ENCODE results near the gene DCP1B.

Gene DCP1B

GRCh38 chr12:2017546-2018337, 13.5 kb upstream of the DCP1B start:
- H2BK12ac ChIP-seq (ENCODE audit: low read length in 2 of 2), result peak overlapping the region in 1 of 2 experiments; percentile 52
- H3K4me1 ChIP-seq (ENCODE audit: control insufficient read depth, insufficient read depth, low read depth, low read length), result no peaks in the 10 kb centered on the region
- DNase-seq, result peak; percentile 55
- H2BK120ac ChIP-seq (ENCODE audit: low read depth, low read length), result no peak overlapping the region
- no peak overlapping the region for H3K27ac ChIP-seq (ENCODE audit: low read length, poor library complexity, severe bottlenecking)
- no peak overlapping the region for H2BK15ac ChIP-seq (ENCODE audit: low read depth, poor library complexity, severe bottlenecking)
- no peak overlapping the region for H3K9ac ChIP-seq (ENCODE audit: low read length)
- H3K36me3 ChIP-seq (ENCODE audit: control insufficient read depth in 1 of 2, insufficient read depth in 2 of 2, low read depth in 1 of 2, low read length in 2 of 2), result no peaks in the 10 kb centered on the region
- H3K79me1 ChIP-seq (replicated peaks; ENCODE audit: low read length, poor library complexity, severe bottlenecking), result no peaks in the 10 kb centered on the region
- no peak overlapping the region for H3K14ac ChIP-seq (ENCODE audit: low read length in 2 of 2)
- no peak overlapping the region for H2BK5ac ChIP-seq (ENCODE audit: low read depth, low read length, poor library complexity, severe bottlenecking)
- H3K23ac ChIP-seq (ENCODE audit: low read length in 2 of 2), result no peak overlapping the region
- no peak overlapping the region for H4K8ac ChIP-seq (ENCODE audit: low read length)
- no peaks in the 10 kb centered on the region for H3K9me3 ChIP-seq (ENCODE audit: control insufficient read depth, low read length)
- H2AK5ac ChIP-seq (ENCODE audit: low read length, severe bottlenecking), result no peak overlapping the region
- H3K4me2 ChIP-seq (ENCODE audit: low read length, poor library complexity, severe bottlenecking), result no peak overlapping the region
- H3K18ac ChIP-seq (ENCODE audit: low read depth in 1 of 2, low read length in 2 of 2), result peak overlapping the region in 1 of 2 experiments; percentile 14
- no peak overlapping the region for H4K91ac ChIP-seq (ENCODE audit: low read length)
- H3K4me3 ChIP-seq (ENCODE audit: insufficient read depth in 1 of 2, low read depth in 1 of 2, low read length in 2 of 2), result no peak overlapping the region
- no peak overlapping the region for H2AFZ ChIP-seq (ENCODE audit: low read depth, low read length)
- H3K27me3 ChIP-seq (ENCODE audit: control insufficient read depth in 1 of 2, insufficient read depth in 1 of 2, low read length in 2 of 2), result peaks cover 13 to 37% of the 10 kb centered on the region in 2 experiments
- WGBS, result 22% methylated on average over 12 of the region's 12 CpGs
- H3K4ac ChIP-seq (ENCODE audit: low read depth in 1 of 2, low read length in 2 of 2), result no peak overlapping the region

- H2BK5ac ChIP-seq (ENCODE audit: low read depth, low read length, poor library complexity, severe bottlenecking), result no peak overlapping the region
- no peak for DNase-seq
- H3K27me3 ChIP-seq (ENCODE audit: control insufficient read depth in 1 of 2, insufficient read depth in 1 of 2, low read length in 2 of 2), result peaks cover 13 to 33% of the 10 kb centered on the region in 2 experiments
- no peak overlapping the region for H3K4me2 ChIP-seq (ENCODE audit: low read length, poor library complexity, severe bottlenecking)
- H2AK5ac ChIP-seq (ENCODE audit: low read length, severe bottlenecking), result no peak overlapping the region
- no peak overlapping the region for H3K4me3 ChIP-seq (ENCODE audit: insufficient read depth in 1 of 2, low read depth in 1 of 2, low read length in 2 of 2)
- H2BK15ac ChIP-seq (ENCODE audit: low read depth, poor library complexity, severe bottlenecking), result no peak overlapping the region
- H3K9ac ChIP-seq (ENCODE audit: low read length), result no peak overlapping the region
- H3K23ac ChIP-seq (ENCODE audit: low read length in 2 of 2), result no peak overlapping the region
- no peak overlapping the region for H3K14ac ChIP-seq (ENCODE audit: low read length in 2 of 2)
- H3K4ac ChIP-seq (ENCODE audit: low read depth in 1 of 2, low read length in 2 of 2), result no peak overlapping the region
- no peak overlapping the region for H3K18ac ChIP-seq (ENCODE audit: low read depth in 1 of 2, low read length in 2 of 2)
- peak overlapping the region in 1 of 2 experiments; percentile 5 for H2BK12ac ChIP-seq (ENCODE audit: low read length in 2 of 2)
- no peak overlapping the region for H2AFZ ChIP-seq (ENCODE audit: low read depth, low read length)
- no peak overlapping the region for H2BK120ac ChIP-seq (ENCODE audit: low read depth, low read length)
- H3K9me3 ChIP-seq (ENCODE audit: control insufficient read depth, low read length), result no peaks in the 10 kb centered on the region
- no peaks in the 10 kb centered on the region for H3K79me1 ChIP-seq (replicated peaks; ENCODE audit: low read length, poor library complexity, severe bottlenecking)
- no peaks in the 10 kb centered on the region for H3K4me1 ChIP-seq (ENCODE audit: control insufficient read depth, insufficient read depth, low read depth, low read length)
- H3K27ac ChIP-seq (ENCODE audit: low read length, poor library complexity, severe bottlenecking), result no peak overlapping the region
- no peaks in the 10 kb centered on the region for H3K36me3 ChIP-seq (ENCODE audit: control insufficient read depth in 1 of 2, insufficient read depth in 2 of 2, low read depth in 1 of 2, low read length in 2 of 2)
- H4K91ac ChIP-seq (ENCODE audit: low read length), result no peak overlapping the region
- WGBS, result 88% methylated on average over 7 of the region's 9 CpGs
- no peak overlapping the region for H4K8ac ChIP-seq (ENCODE audit: low read length)
Measured at GRCh38 chr12:2016862-2017545, 12.7 kb upstream of the DCP1B start.

- Histone ChIP-seq H3K79me1 (replicated peaks; ENCODE audit: low read length, poor library complexity, severe bottlenecking) (no peaks in the 10 kb centered on the region), H3K4me1 (ENCODE audit: control insufficient read depth, insufficient read depth, low read depth, low read length) (no peaks in the 10 kb centered on the region), H3K4me2 (ENCODE audit: low read length, poor library complexity, severe bottlenecking) (no peak overlapping the region), H2BK5ac (ENCODE audit: low read depth, low read length, poor library complexity, severe bottlenecking) (no peak overlapping the region), H2BK120ac (ENCODE audit: low read depth, low read length) (peak overlapping the region; percentile 45), H4K8ac (ENCODE audit: low read length) (no peak overlapping the region), H3K18ac (ENCODE audit: low read depth in 1 of 2, low read length in 2 of 2) (no peak overlapping the region), H2BK15ac (ENCODE audit: low read depth, poor library complexity, severe bottlenecking) (no peak overlapping the region), H3K9me3 (ENCODE audit: control insufficient read depth, low read length) (no peaks in the 10 kb centered on the region), H3K36me3 (ENCODE audit: control insufficient read depth in 1 of 2, insufficient read depth in 2 of 2, low read depth in 1 of 2, low read length in 2 of 2) (no peaks in the 10 kb centered on the region), H2AK5ac (ENCODE audit: low read length, severe bottlenecking) (no peak overlapping the region), H4K91ac (ENCODE audit: low read length) (no peak overlapping the region), H3K4ac (ENCODE audit: low read depth in 1 of 2, low read length in 2 of 2) (peak overlapping the region in 1 of 2 experiments; percentile 78), H3K9ac (ENCODE audit: low read length) (no peak overlapping the region), H3K27ac (ENCODE audit: low read length, poor library complexity, severe bottlenecking) (no peak overlapping the region), H3K23ac (ENCODE audit: low read length in 2 of 2) (no peak overlapping the region), H2BK12ac (ENCODE audit: low read length in 2 of 2) (peak overlapping the region in 1 of 2 experiments; percentile 93), H3K14ac (ENCODE audit: low read length in 2 of 2) (no peak overlapping the region), H2AFZ (ENCODE audit: low read depth, low read length) (no peak overlapping the region), H3K4me3 (ENCODE audit: insufficient read depth in 1 of 2, low read depth in 1 of 2, low read length in 2 of 2) (no peak overlapping the region), H3K27me3 (ENCODE audit: control insufficient read depth in 1 of 2, insufficient read depth in 1 of 2, low read length in 2 of 2) (peaks cover 0 to 19% of the 10 kb centered on the region in 2 experiments)
- no peak for DNase-seq
- 78% methylated on average over 4 of the region's 4 CpGs for WGBS
Measured at GRCh38 chr12:2014231-2014630, 10.0 kb upstream of the DCP1B start.

GRCh38 chr12:2013527-2014223, 9.4 kb upstream of the DCP1B start:
- no peak overlapping the region for H2BK120ac ChIP-seq (ENCODE audit: low read depth, low read length)
- no peak overlapping the region for H3K4me3 ChIP-seq (ENCODE audit: insufficient read depth in 1 of 2, low read depth in 1 of 2, low read length in 2 of 2)
- H2BK12ac ChIP-seq (ENCODE audit: low read length in 2 of 2), result peak overlapping the region in 1 of 2 experiments; percentile 72
- WGBS, result 0% methylated on average over 2 of the region's 4 CpGs
- no peak overlapping the region for H2BK5ac ChIP-seq (ENCODE audit: low read depth, low read length, poor library complexity, severe bottlenecking)
- H4K8ac ChIP-seq (ENCODE audit: low read length), result no peak overlapping the region
- H3K79me1 ChIP-seq (replicated peaks; ENCODE audit: low read length, poor library complexity, severe bottlenecking), result no peaks in the 10 kb centered on the region
- peaks cover 0 to 19% of the 10 kb centered on the region in 2 experiments for H3K27me3 ChIP-seq (ENCODE audit: control insufficient read depth in 1 of 2, insufficient read depth in 1 of 2, low read length in 2 of 2)
- H3K9ac ChIP-seq (ENCODE audit: low read length), result peak overlapping the region; percentile 12
- no peak overlapping the region for H3K4me2 ChIP-seq (ENCODE audit: low read length, poor library complexity, severe bottlenecking)
- H3K36me3 ChIP-seq (ENCODE audit: control insufficient read depth in 1 of 2, insufficient read depth in 2 of 2, low read depth in 1 of 2, low read length in 2 of 2), result no peaks in the 10 kb centered on the region
- no peak overlapping the region for H4K91ac ChIP-seq (ENCODE audit: low read length)
- H3K23ac ChIP-seq (ENCODE audit: low read length in 2 of 2), result no peak overlapping the region
- no peak overlapping the region for H2AK5ac ChIP-seq (ENCODE audit: low read length, severe bottlenecking)
- no peak overlapping the region for H3K4ac ChIP-seq (ENCODE audit: low read depth in 1 of 2, low read length in 2 of 2)
- H3K14ac ChIP-seq (ENCODE audit: low read length in 2 of 2), result no peak overlapping the region
- H2AFZ ChIP-seq (ENCODE audit: low read depth, low read length), result no peak overlapping the region
- H3K18ac ChIP-seq (ENCODE audit: low read depth in 1 of 2, low read length in 2 of 2), result peak overlapping the region in 1 of 2 experiments; percentile 87
- H3K9me3 ChIP-seq (ENCODE audit: control insufficient read depth, low read length), result no peaks in the 10 kb centered on the region
- no peaks in the 10 kb centered on the region for H3K4me1 ChIP-seq (ENCODE audit: control insufficient read depth, insufficient read depth, low read depth, low read length)
- H2BK15ac ChIP-seq (ENCODE audit: low read depth, poor library complexity, severe bottlenecking), result no peak overlapping the region
- peak; percentile 85 for DNase-seq
- no peak overlapping the region for H3K27ac ChIP-seq (ENCODE audit: low read length, poor library complexity, severe bottlenecking)

Measured in mesenchymal stem cell (in vitro differentiated cells and primary cell).